ENCODE data around the gene TBC1D2. TPM values are rescaled to one million over a fixed set of nuclear protein-coding genes. Genes with fewer than 3 reads are reported as not detected.

Gene TBC1D2
- total RNA-seq, 6 donors from 2014 or later: 62.4 to 217 (median 119) TPM

- H3K4me3 ChIP-seq: peak overlapping the region in 3 of 4 donors; percentile 64 to 67 (median 65)
- no peaks in the 10 kb centered on the region for H3K9me3 ChIP-seq
- TF ChIP-seq CTCF (IDR thresholded peaks at IDR 0.05): no peak
- no peak for TF ChIP-seq POLR2A (IDR thresholded peaks at IDR 0.05)
- no peak for TF ChIP-seq EP300 (IDR thresholded peaks at IDR 0.05)
- no peak for TF ChIP-seq POLR2AphosphoS5 (IDR thresholded peaks at IDR 0.05)
- no peaks in the 10 kb centered on the region for H3K27me3 ChIP-seq
- ATAC-seq (ENCODE audit: low FRiP score in 2 of 2) (peak; percentile 13 to 36), DNase-seq (no peak)
- peak overlapping the region; percentile 77 to 86 (median 83) for H3K27ac ChIP-seq
- H3K36me3 ChIP-seq: peaks cover 0 to 14% (median 7%) of the 10 kb centered on the region in 4 donors
- peaks cover 6 to 33% (median 16%) of the 10 kb centered on the region in 4 donors for H3K4me1 ChIP-seq
- WGBS, 2 donors: 60 to 66% methylated on average over 8 of the region's 8 CpGs
These were observed 62.0 kb downstream of the TBC1D2 start for GRCh38 chr9:98193336-98193944.

GRCh38 chr9:98192503-98193335 is 62.7 kb downstream of the TBC1D2 start, which contains the start of gene CORO2A:
Gene CORO2A, minus strand, starts transcription at chr9:98192637. Its CDS starts 34,977 bp downstream, at chr9:98157660.
- peak within 1 kb of the TSS; percentile 77 to 86 (median 83) for H3K27ac ChIP-seq
- peak; percentile 21 to 31 for TF ChIP-seq POLR2AphosphoS5 (IDR thresholded peaks at IDR 0.05)
- TF ChIP-seq EP300 (IDR thresholded peaks at IDR 0.05): no peak
- TF ChIP-seq POLR2A (IDR thresholded peaks at IDR 0.05): peak in 2 of 4 donors; percentile 44 to 78
- peak in 4 of 6 experiments; percentile 50 to 64 (median 58) for TF ChIP-seq CTCF (IDR thresholded peaks at IDR 0.05)
- H3K4me1 ChIP-seq: peaks cover 6 to 33% (median 16%) of the 10 kb centered on the region in 4 donors
- H3K4me3 ChIP-seq: peak within 1 kb of the TSS; percentile 64 to 69 (median 66)
- peak; percentile 87 to 96 for DNase-seq
- H3K27me3 ChIP-seq: no peaks in the 10 kb centered on the region
- H3K36me3 ChIP-seq: peaks cover 0 to 7% (median 0%) of the 10 kb centered on the region in 4 donors
- H3K9me3 ChIP-seq: no peaks in the 10 kb centered on the region
- ATAC-seq (ENCODE audit: low FRiP score in 2 of 2): peak; percentile 86 to 94
- WGBS, 2 donors: 1 to 13% methylated on average over 2 to 75 of the region's 95 CpGs

DNA sequence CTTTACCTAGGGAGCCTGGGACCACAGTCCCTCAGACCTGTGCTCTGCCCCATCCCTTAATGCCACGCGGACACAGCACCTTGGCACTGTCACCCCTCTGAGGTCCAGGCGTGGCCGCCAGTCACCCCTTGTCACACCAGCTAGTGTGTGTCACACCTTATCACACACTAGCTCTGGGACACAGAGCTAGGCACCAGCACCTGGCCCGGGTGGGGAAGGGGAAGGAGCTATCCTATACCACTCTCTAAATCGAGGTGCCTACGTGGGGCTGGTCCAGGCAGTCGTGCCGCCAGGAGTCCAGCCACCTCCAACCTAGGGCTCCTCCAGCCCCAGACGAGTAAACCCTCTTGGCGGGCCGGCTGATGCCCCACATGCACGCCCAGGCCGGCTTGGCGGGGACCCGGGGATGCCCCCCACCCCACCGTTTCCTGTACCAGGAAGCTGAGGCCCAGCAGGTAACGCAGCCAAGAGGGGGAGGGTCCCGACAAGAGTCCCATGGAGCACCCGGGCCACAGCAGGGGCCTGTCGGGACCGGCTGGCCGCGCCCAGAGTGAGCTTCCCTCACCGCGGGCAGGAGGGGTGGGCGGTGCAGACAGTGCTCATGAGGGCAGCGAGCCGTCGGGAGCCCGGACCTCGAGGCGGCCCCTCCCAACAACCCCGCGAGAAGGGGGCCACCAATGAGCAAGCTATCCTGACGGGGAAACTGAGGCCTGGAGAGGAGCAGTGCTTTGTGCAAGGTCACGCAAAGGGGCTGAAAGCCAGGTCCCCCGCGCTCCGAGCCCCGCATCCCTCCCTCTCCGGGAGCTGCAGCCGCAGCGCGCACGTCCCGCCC is 63.6 kb downstream of the TBC1D2 start:
- Histone ChIP-seq H3K27me3 (no peaks in the 10 kb centered on the region), H3K4me1 (peaks cover 6 to 33% (median 16%) of the 10 kb centered on the region in 4 donors), H3K9me3 (no peaks in the 10 kb centered on the region), H3K36me3 (no peaks in the 10 kb centered on the region), H3K27ac (peak overlapping the region in 3 of 4 donors; percentile 42 to 83 (median 71)), H3K4me3 (peak overlapping the region; percentile 64 to 67 (median 65))
- DNase-seq: peak; percentile 74 to 90
- ATAC-seq (ENCODE audit: low FRiP score in 2 of 2): peak; percentile 46 to 47
- TF ChIP-seq EP300 (IDR thresholded peaks at IDR 0.05) (no peak), POLR2A (IDR thresholded peaks at IDR 0.05) (no peak), POLR2AphosphoS5 (IDR thresholded peaks at IDR 0.05) (no peak), CTCF (IDR thresholded peaks at IDR 0.05) (no peak)
- 9 to 29% methylated on average over 9 to 37 of the region's 47 CpGs for WGBS, 2 donors

- Histone ChIP-seq H3K4me3 (peak overlapping the region in 3 of 4 donors; percentile 64 to 67 (median 65)), H3K36me3 (no peaks in the 10 kb centered on the region), H3K27ac (peak overlapping the region in 2 of 4 donors; percentile 42 to 83), H3K4me1 (peaks cover 6 to 33% (median 16%) of the 10 kb centered on the region in 4 donors), H3K27me3 (no peaks in the 10 kb centered on the region), H3K9me3 (no peaks in the 10 kb centered on the region)
- TF ChIP-seq POLR2AphosphoS5 (IDR thresholded peaks at IDR 0.05) (no peak), CTCF (IDR thresholded peaks at IDR 0.05) (no peak), POLR2A (IDR thresholded peaks at IDR 0.05) (no peak), EP300 (IDR thresholded peaks at IDR 0.05) (no peak)
- 33 to 50% methylated on average over 2 of the region's 5 CpGs for WGBS, 2 donors
- DNase-seq: no peak
- ATAC-seq (ENCODE audit: low FRiP score in 2 of 2): no peak
These were observed 64.3 kb downstream of the TBC1D2 start for GRCh38 chr9:98191181-98191608.

Measured in upper lobe of left lung (tissue), 6 donors.